ENCODE results near the gene TMEM141. TPM values are rescaled to one million over a fixed set of nuclear protein-coding genes. Genes with fewer than 3 reads are reported as not detected.

TMEM141 gene
- total RNA-seq, 4 donors from 2014 or later: 71.1 to 148 (median 115) TPM

DNA sequence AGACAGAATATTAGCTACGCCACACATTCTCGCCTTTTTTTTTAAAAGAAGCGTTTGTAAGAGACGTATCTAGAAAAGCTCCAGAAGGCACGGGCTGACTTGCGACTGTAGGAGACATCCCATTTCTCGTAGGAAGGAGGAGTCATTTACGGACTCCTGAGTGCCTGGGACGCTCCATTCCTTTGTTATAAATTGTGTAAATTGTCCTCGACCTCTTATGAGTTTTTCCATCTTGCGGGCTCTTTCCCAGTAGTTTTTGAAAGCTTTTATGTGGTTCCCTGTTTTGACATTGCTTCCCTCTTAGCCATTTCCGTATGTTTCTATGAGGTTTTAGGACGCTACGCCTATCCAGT lies 17.6 kb downstream of the TMEM141 start:
- H3K36me3 ChIP-seq: peaks cover 5% of the 10 kb centered on the region
- no peak for TF ChIP-seq EP300 (IDR thresholded peaks at IDR 0.05)
- TF ChIP-seq, protein P1, sequence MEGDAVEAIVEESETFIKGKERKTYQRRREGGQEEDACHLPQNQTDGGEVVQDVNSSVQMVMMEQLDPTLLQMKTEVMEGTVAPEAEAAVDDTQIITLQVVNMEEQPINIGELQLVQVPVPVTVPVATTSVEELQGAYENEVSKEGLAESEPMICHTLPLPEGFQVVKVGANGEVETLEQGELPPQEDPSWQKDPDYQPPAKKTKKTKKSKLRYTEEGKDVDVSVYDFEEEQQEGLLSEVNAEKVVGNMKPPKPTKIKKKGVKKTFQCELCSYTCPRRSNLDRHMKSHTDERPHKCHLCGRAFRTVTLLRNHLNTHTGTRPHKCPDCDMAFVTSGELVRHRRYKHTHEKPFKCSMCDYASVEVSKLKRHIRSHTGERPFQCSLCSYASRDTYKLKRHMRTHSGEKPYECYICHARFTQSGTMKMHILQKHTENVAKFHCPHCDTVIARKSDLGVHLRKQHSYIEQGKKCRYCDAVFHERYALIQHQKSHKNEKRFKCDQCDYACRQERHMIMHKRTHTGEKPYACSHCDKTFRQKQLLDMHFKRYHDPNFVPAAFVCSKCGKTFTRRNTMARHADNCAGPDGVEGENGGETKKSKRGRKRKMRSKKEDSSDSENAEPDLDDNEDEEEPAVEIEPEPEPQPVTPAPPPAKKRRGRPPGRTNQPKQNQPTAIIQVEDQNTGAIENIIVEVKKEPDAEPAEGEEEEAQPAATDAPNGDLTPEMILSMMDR (IDR thresholded peaks at IDR 0.05): no peak
- no peak for TF ChIP-seq POLR2AphosphoS5 (IDR thresholded peaks at IDR 0.05)
- TF ChIP-seq POLR2A (IDR thresholded peaks at IDR 0.05): no peak
- H3K27me3 ChIP-seq: no peaks in the 10 kb centered on the region
- H3K27ac ChIP-seq: peak overlapping the region; percentile 91
- H3K9me3 ChIP-seq: no peaks in the 10 kb centered on the region
- no peak for DNase-seq (ENCODE audit: low spot score in 2 of 2)
- peak overlapping the region; percentile 97 for H3K4me3 ChIP-seq
- peaks cover 36% of the 10 kb centered on the region for H3K4me1 ChIP-seq
- 3% methylated on average over 14 of the region's 14 CpGs for WGBS

DNA sequence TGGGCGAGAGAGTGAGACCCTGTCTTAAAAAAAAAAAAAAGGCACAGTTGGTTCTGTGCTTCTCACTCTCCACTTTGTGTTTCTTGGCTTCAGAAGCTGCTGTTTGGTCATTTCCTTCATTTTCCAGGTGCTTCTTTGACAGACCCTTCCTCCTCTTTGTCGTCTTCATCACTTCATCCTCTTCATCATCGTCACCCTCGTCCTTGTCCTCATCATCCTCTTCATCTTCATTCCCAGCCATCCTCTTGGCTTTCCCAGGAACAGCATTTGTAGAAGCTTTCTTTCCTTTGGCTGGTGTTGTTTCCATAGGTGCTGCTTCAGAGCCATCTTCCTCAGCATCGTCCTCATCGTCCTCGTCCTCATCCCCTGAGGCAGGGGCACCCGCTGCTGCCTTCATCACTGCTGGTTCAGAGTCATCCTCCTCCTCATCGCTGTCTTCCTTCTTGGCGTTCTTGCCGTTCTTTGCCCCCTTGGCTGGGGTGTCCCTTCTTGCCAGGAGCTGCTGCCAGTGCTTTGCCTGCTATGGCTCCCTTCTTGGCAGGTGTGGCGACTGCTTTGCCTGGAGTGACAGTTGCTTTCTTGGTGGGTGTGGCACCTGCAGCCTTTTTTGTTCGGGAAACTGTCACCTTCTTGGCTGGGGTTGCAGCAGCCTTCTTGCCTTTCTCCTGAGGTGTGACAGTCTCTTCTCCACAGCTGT lies 23.7 kb downstream of the TMEM141 start:
- H3K36me3 ChIP-seq: peaks cover 8% of the 10 kb centered on the region
- TF ChIP-seq EP300 (IDR thresholded peaks at IDR 0.05) (no peak), POLR2AphosphoS5 (IDR thresholded peaks at IDR 0.05) (no peak)
- H3K4me3 ChIP-seq: no peak overlapping the region
- H3K4me1 ChIP-seq: peaks cover 8% of the 10 kb centered on the region
- 86% methylated on average over 13 of the region's 13 CpGs for WGBS
- no peaks in the 10 kb centered on the region for H3K27me3 ChIP-seq
- DNase-seq (ENCODE audit: low spot score in 2 of 2): no peak
- H3K9me3 ChIP-seq: no peaks in the 10 kb centered on the region
- H3K27ac ChIP-seq: no peak overlapping the region

DNA sequence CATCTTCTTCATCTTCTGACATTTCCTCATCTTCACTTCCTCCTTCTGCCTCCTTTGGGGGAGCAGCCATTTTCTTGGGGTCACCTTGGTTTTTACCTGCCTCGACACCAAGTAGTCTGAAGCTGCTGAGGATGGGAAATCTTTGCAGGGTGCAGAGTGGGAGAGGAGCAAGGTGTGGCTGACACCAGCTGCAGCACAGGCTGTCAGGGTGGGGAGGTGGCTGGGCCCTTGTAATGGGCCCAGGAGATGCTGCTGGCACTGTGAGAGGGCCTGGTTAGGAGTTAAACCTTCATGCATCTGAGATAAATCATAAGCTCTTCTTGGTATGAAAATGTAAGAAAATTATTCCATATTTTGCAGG lies 24.3 kb downstream of the TMEM141 start:
- TF ChIP-seq, protein P1 (IDR thresholded peaks at IDR 0.05): no peak
- TF ChIP-seq EP300 (IDR thresholded peaks at IDR 0.05) (no peak), POLR2AphosphoS5 (IDR thresholded peaks at IDR 0.05) (no peak), POLR2A (IDR thresholded peaks at IDR 0.05) (no peak)
- WGBS: 42% methylated on average over 1 of the region's 1 CpG
- no peak for DNase-seq (ENCODE audit: low spot score in 2 of 2)
- Histone ChIP-seq H3K27ac (no peak overlapping the region), H3K4me3 (no peak overlapping the region), H3K4me1 (peaks cover 3% of the 10 kb centered on the region), H3K27me3 (no peaks in the 10 kb centered on the region), H3K9me3 (no peaks in the 10 kb centered on the region), H3K36me3 (peaks cover 8% of the 10 kb centered on the region)

DNA sequence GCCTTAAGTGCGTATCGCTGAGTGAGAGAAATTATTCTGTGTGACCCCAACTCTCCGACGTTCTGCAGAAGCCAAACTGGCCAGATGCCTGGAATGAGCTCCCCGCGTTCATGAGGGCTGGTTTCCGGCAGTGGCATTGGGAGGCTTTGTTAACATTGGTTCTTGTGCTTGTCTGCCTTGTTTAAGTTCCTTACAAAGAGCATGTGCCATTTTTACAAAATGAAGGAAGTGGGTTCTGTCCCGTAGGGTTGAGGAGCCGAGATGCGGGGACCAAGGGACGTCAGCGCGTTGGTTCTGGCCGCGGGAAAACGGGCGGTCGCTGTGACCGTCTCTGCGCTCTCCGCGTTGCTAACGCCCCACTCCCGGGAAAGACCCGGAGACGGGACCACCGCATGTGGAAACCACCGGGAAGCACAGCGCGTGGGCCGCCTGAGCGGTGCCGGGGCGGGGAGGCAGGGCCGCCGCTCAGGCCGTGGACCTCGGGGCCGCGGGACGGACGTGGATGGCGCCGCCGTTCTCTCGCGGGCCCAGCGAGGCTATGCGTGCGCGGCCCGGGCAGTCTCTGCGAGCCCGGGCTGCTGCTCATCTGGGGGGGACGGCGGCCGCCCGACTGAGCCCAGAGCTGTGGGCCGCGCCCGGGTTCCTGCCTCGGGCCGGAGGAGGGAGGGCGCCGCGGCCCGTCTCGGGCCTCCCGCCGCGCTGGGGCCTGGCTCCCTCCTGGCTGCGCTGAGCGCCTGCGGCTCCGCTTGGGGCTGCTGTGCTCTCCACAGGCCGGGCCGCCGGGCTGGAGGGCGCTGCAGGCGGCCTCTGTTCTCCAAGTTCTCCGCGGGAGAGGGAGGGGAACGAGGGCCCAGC lies 30.1 kb downstream of the TMEM141 start:
- H3K4me3 ChIP-seq: peak overlapping the region; percentile 37
- peak in 1 of 2 donors; percentile 57 for DNase-seq (ENCODE audit: low spot score in 2 of 2)
- no peak overlapping the region for H3K27ac ChIP-seq
- H3K9me3 ChIP-seq: no peaks in the 10 kb centered on the region
- 73% methylated on average over 7 of the region's 83 CpGs for WGBS
- peaks cover 11% of the 10 kb centered on the region for H3K4me1 ChIP-seq
- TF ChIP-seq POLR2A (IDR thresholded peaks at IDR 0.05) (no peak), POLR2AphosphoS5 (IDR thresholded peaks at IDR 0.05) (no peak), EP300 (IDR thresholded peaks at IDR 0.05) (no peak)
- TF ChIP-seq, protein P1 (IDR thresholded peaks at IDR 0.05): no peak
- peaks cover 31% of the 10 kb centered on the region for H3K36me3 ChIP-seq
- no peaks in the 10 kb centered on the region for H3K27me3 ChIP-seq

DNA sequence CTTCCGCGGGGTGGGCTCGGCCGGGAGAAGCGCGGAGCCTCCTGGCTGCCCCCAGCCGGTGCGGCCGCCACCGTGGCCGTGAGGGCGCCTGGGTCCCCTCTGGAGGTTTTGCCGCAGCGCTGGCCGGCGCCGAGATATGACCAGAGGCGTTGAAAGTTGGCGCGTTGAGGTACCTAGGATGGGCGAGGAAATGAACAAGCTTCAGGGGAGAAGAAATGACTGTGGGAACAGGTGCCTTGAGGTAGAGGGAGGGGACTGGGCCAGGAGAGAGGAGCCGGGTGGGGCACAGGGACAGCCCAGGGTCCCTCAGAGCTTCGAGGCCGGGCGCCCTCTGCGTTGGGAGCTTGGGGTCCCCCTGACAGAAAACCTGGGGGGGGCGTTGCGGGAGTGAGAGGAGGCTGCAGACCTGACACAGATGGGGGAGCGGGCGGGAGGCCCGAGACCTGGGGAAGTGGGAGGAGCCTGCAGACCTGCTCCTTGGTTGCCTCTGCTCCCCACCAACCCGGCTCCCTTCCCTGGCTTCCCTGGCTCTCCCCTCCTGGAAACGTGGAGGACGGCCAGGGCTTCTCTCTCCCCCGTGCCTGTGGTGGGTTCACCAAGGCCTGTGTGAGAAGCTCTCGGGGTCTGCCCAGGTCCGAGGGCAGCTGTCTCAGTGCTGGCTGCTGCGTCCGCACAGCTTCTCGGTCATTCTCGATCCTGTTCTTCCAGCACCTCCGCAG lies 30.8 kb downstream of the TMEM141 start:
- no peak for DNase-seq (ENCODE audit: low spot score in 2 of 2)
- Histone ChIP-seq H3K9me3 (no peaks in the 10 kb centered on the region), H3K27me3 (no peaks in the 10 kb centered on the region), H3K4me3 (peak overlapping the region; percentile 37), H3K36me3 (peaks cover 39% of the 10 kb centered on the region), H3K27ac (no peak overlapping the region), H3K4me1 (peaks cover 11% of the 10 kb centered on the region)
- TF ChIP-seq POLR2A (IDR thresholded peaks at IDR 0.05): no peak
- no peak for TF ChIP-seq EP300 (IDR thresholded peaks at IDR 0.05)
- TF ChIP-seq, protein P1 (IDR thresholded peaks at IDR 0.05): no peak
- no peak for TF ChIP-seq POLR2AphosphoS5 (IDR thresholded peaks at IDR 0.05)
- WGBS: 88% methylated on average over 24 of the region's 42 CpGs

Data from suprapubic skin (tissue), 4 donors.